Measurements from ENCODE around the gene MS4A10.

- TF ChIP-seq GATA2 (IDR thresholded peaks at IDR 0.05; ENCODE audit: low read depth, low read length) (no peak), GATA3 (IDR thresholded peaks at IDR 0.05; ENCODE audit: low read depth, low read length) (no peak)
These were observed 40.7 kb downstream of the MS4A10 start for GRCh38 chr11:60825790-60826189.

Measured in SH-SY5Y (cell line).